Vagina (tissue), 2 donors: ENCODE data around the gene EIPR1. TPM values are rescaled to one million over a fixed set of nuclear protein-coding genes. Genes with fewer than 3 reads are reported as not detected.

Experiments
- DNase-seq, 2 donors: peaks; one replicate each; pipeline ENCODE4 v3.0.0-alpha.2; 2017; ENCODE audit errors: extremely low spot score in 2 of 2
- H3K27ac ChIP-seq: fragments of 200-600 bp; sonication (generic); one replicate; pipeline ENCODE4 v1.5.1; 2019
- H3K27me3 ChIP-seq: fragments of 200-600 bp; sonication (generic); one replicate; pipeline ENCODE4 v1.5.1; 2019
- H3K36me3 ChIP-seq, 2 donors: fragments of 200-600 bp; sonication (generic); one replicate each; pipeline ENCODE4 v1.5.1; 2017 to 2019
- H3K4me1 ChIP-seq: fragments of 200-600 bp; sonication (generic); one replicate; pipeline ENCODE4 v1.5.1; 2019
- H3K4me3 ChIP-seq, 2 donors: fragments of 200-600 bp; sonication (generic); 1 replicate in 1 of 2; 2 replicates in 1 of 2; pipeline ENCODE4 v1.5.1; 2016 to 2019
- H3K9me3 ChIP-seq: fragments of 200-600 bp; sonication (generic); one replicate; pipeline ENCODE4 v1.5.1; 2019
- CTCF ChIP-seq, 3 experiments: fragments of 450-650 bp in 2 of 3; fragments of 200-600 bp in 1 of 3; sonication (generic) in 1 of 3; IDR thresholded peaks; one replicate each; pipeline ENCODE4 v1.5.1; 2017 to 2019; ENCODE audit warnings: antibody characterized with exemption in 3 of 3, mild to moderate bottlenecking in 2 of 3, moderate library complexity in 2 of 3
- POLR2A ChIP-seq, 2 donors: fragments of 450-650 bp; IDR thresholded peaks; one replicate each; pipeline ENCODE4 v1.6.1; 2017; ENCODE audit warnings: antibody characterized with exemption in 2 of 2, mild to moderate bottlenecking in 2 of 2, moderate library complexity in 2 of 2
- POLR2AphosphoS5 ChIP-seq, 2 donors: sonication (generic); formaldehyde crosslinking; IDR thresholded peaks; one replicate each; pipeline ENCODE4 v1.9.0; 2017; ENCODE audit warnings: antibody characterized with exemption in 2 of 2, mild to moderate bottlenecking in 2 of 2, low read depth in 1 of 2; ENCODE audit not compliant: insufficient read depth in 1 of 2
- intact Hi-C: fragments of 100-400 bp; cut with DNase I; formaldehyde crosslinking; loops from one replicate; pipeline ENCODE4 v1.15.1; 2023
- total RNA-seq: library from RNA; depleted of rRNA; stranded (reverse); fragments of >200 nt; gene quantifications from one replicate; pipeline ENCODE4 v1.2.3, GENCODE V29; 2016

Gene EIPR1
- total RNA-seq, 1 donor from 2014 or later: 39.8 TPM

GRCh38 chr2:3340144-3340543, 37.5 kb downstream of the EIPR1 start:
- no peak for TF ChIP-seq POLR2AphosphoS5 (IDR thresholded peaks at IDR 0.05; ENCODE audit: insufficient read depth in 1 of 2, low read depth in 1 of 2)
- TF ChIP-seq POLR2A (IDR thresholded peaks at IDR 0.05): no peak
- TF ChIP-seq CTCF (IDR thresholded peaks at IDR 0.05): no peak
- DNase-seq: no peak
- no peaks in the 10 kb centered on the region for H3K4me1 ChIP-seq
- intact Hi-C loops: no loop called here
- no peak overlapping the region for H3K4me3 ChIP-seq
- H3K27ac ChIP-seq: no peak overlapping the region
- H3K27me3 ChIP-seq: no peaks in the 10 kb centered on the region
- no peaks in the 10 kb centered on the region for H3K9me3 ChIP-seq
- H3K36me3 ChIP-seq: no peaks in the 10 kb centered on the region

- TF ChIP-seq CTCF (IDR thresholded peaks at IDR 0.05): no peak
- no peak for TF ChIP-seq POLR2AphosphoS5 (IDR thresholded peaks at IDR 0.05; ENCODE audit: insufficient read depth in 1 of 2, low read depth in 1 of 2)
- Histone ChIP-seq H3K27me3 (no peaks in the 10 kb centered on the region), H3K36me3 (no peaks in the 10 kb centered on the region), H3K27ac (no peak overlapping the region), H3K9me3 (no peaks in the 10 kb centered on the region), H3K4me3 (no peak overlapping the region), H3K4me1 (no peaks in the 10 kb centered on the region)
- intact Hi-C loops: no loop called here
- DNase-seq: no peak
These were observed 39.3 kb downstream of the EIPR1 start for GRCh38 chr2:3338340-3338739.

- DNase-seq: no peak
- Histone ChIP-seq H3K27ac (no peak overlapping the region), H3K4me3 (no peak overlapping the region), H3K4me1 (no peaks in the 10 kb centered on the region), H3K9me3 (no peaks in the 10 kb centered on the region), H3K36me3 (no peaks in the 10 kb centered on the region), H3K27me3 (no peaks in the 10 kb centered on the region)
- TF ChIP-seq POLR2AphosphoS5 (IDR thresholded peaks at IDR 0.05; ENCODE audit: insufficient read depth in 1 of 2, low read depth in 1 of 2): no peak
- TF ChIP-seq CTCF (IDR thresholded peaks at IDR 0.05): no peak
- TF ChIP-seq POLR2A (IDR thresholded peaks at IDR 0.05): no peak
- intact Hi-C loops: no loop called here
These were observed 40.8 kb downstream of the EIPR1 start for GRCh38 chr2:3336844-3337243.

GRCh38 chr2:3334392-3335345, 42.9 kb downstream of the EIPR1 start:
- H3K36me3 ChIP-seq: no peaks in the 10 kb centered on the region
- TF ChIP-seq POLR2AphosphoS5 (IDR thresholded peaks at IDR 0.05; ENCODE audit: insufficient read depth in 1 of 2, low read depth in 1 of 2) (no peak), CTCF (IDR thresholded peaks at IDR 0.05) (no peak), POLR2A (IDR thresholded peaks at IDR 0.05) (no peak)
- H3K9me3 ChIP-seq: no peaks in the 10 kb centered on the region
- no peak for DNase-seq
- H3K4me3 ChIP-seq: no peak overlapping the region
- intact Hi-C loops: no loop called here
- H3K27ac ChIP-seq: no peak overlapping the region
- H3K4me1 ChIP-seq: no peaks in the 10 kb centered on the region
- no peaks in the 10 kb centered on the region for H3K27me3 ChIP-seq

- no peaks in the 10 kb centered on the region for H3K4me1 ChIP-seq
- H3K4me3 ChIP-seq: no peak overlapping the region
- no peak for TF ChIP-seq POLR2AphosphoS5 (IDR thresholded peaks at IDR 0.05; ENCODE audit: insufficient read depth in 1 of 2, low read depth in 1 of 2)
- TF ChIP-seq CTCF (IDR thresholded peaks at IDR 0.05): no peak
- TF ChIP-seq POLR2A (IDR thresholded peaks at IDR 0.05): no peak
- H3K36me3 ChIP-seq: no peaks in the 10 kb centered on the region
- no peak for DNase-seq
- intact Hi-C loops: no loop called here
- no peaks in the 10 kb centered on the region for H3K9me3 ChIP-seq
- H3K27ac ChIP-seq: no peak overlapping the region
- H3K27me3 ChIP-seq: no peaks in the 10 kb centered on the region
These were observed 45.5 kb downstream of the EIPR1 start for GRCh38 chr2:3332133-3332532.
